ENCODE data around the gene OSGIN1.
"Not testable (repeated sequence)": the region's sequence is repeated elsewhere in the genome, so short reads cannot be mapped to it uniquely, and the experiment has no call there.

Gene OSGIN1

DNA sequence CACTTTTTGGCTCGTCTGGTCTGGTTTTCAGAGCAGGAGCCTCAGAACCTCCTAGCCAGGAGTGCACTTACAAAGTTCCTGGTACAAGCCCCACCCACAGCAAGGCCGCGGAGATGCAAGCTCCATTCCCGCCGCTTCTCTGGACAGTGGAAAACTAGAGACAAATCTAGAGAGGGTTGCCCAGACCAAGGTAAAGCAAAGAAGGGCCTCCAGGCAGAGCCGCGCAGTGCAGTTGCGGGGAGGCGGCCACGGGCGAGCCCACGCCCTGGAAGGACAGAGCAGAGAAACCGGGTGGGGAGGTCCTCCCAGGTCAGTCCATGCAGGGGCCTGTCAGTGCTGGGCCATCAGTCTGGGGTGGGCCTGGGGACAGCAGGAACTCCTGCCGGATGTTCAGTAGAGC, 11.0 kb upstream of the OSGIN1 start:
- no peak for DNase-seq

DNA sequence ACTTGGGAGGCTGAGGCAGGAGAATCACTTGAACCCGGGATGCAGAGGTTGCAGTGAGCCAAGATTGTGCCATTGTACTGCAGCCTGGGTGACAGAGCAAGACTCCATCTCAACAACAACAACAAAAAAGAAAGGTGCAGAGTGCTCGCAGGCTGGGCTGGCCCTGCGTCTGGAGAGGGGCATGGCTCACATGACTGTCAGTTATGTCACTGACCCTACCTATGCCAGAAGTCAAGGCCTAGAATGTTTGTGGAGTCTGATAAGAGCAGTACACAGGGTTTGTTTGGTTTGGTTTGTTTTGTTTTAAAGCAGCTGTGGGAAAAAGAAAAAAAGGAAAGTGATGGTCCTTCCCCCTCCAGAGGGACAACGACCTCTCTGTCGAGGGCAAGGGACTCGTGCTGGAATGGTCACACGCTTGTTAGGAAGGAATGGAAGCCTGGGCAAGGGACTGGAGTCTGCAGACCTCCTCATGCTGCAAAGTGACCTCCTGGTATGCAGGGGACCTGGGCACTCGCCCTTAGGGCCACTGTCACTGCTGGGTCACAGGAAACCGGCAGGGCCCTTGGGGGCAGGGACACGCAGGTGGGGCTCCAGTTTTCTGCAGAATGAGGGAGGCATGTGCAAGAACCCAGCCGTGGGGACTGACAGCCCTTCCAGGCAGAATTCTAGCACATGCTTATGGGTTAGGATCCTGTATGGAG, 10.1 kb upstream of the OSGIN1 start:
- DNase-seq: no peak

DNA sequence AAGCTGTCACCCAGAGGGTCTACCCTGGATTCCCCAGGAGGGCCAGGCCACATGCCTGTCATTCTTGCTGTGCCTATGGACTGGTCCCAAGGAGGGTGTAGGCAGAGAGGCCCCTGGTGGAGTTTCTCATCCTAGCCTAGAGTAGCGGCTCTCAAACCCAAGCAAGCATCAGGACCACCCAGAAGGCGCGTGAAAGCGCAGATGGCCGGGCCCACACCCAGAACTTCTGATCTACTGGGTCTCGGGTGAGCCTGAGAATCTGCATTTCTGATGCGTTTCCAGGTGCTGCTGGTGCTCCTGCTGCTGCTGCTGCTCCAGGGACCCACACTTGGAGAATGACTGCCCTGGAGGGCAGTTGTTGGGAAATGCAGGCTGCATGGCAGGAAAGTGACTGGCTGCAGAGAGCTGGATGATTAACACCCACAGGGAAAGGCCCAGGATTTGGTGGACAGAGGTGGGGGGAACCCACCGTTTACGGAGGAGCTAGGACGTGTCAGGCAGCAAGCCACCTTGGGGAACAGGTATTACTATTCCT, 9.5 kb upstream of the OSGIN1 start:
- DNase-seq: no peak

- DNase-seq: no peak
Observed at GRCh38 chr16:83945587-83945986, 7.5 kb upstream of the OSGIN1 start.

- no peak for DNase-seq
Observed at GRCh38 chr16:83946154-83946780, 6.8 kb upstream of the OSGIN1 start.

- DNase-seq: no peak
Observed at GRCh38 chr16:83946781-83947566, 6.1 kb upstream of the OSGIN1 start.

DNA sequence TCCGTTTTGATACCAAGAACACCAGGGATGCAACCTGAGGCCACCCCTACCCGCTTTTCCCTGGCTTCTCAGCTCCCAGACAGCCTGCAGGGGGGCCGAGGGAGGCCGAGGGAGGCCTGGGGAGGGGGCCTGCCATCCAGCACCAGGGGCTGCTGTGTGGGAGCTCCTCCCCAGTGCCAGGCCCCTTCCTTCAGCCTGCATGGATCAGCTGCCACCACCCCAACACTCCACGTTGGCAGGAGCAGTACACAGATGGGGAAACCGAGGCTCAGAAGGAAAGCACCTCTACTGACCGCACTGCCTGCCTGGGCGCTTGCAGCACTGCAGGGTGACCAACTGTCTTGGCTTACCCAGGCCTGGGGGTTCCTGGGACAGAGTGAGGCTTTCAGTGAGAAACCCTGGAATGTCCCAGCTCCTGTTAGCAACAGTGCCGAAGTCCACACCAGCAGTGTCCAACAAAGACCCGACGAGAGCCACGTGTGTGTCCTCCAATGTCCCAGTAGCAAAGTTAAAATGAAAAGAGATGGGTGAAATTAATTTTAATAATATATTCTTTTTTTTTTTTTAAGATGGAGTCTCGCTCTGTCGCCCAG, 5.3 kb upstream of the OSGIN1 start:
- no peak for DNase-seq

DNA sequence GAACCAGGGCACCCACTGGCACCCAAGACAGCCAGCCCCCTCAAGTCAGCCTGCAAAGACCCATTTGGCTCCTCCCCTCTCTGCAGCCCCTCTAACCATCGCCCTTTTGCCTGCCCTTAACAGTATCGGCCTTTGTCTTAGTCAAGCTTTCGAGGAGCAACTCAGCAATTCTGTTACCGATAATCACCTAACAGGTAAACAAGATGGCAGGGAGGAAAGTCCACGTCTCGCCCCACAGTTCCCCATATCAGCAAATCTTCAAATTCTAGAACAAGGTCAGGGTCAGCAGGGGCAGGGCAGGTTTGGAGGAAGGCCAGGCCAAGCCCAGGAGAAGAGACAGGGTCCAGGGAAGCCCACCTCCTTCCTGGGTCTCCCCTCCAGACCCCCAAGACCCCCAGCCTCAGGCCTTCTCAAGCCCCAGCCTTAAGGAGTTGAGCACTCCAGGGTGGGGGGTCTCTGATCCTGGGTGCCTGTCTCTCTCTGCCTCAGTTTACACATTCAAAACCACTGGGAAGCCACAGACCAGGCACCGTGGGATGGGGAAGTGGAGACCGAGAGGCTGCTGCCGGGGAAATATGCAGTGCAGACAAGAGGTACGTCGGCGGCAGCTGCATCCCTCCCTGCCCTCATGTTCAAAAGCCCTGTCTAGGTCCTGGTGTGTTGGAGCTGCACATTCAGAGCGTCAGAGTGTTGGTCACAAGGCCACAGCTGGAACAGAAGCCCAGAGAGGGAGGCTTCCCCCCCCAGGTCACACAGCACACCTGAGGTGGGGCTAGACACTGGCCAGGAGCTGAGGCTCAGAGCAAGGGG, 3.9 kb upstream of the OSGIN1 start:
- DNase-seq: no peak

DNA sequence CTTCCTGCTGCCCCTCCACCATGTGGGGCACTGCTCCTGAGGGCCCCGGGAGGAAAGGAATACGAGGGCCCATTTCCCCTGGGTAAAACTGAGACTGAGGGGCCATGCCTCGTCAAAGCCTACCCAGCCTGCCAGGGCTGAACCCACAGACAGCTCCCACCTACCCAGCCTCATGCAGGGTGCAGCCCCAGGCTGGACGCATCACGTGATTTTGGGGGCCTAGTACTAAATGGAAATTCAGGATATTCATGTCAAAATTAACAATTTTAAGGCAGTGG, 3.4 kb upstream of the OSGIN1 start:
- DNase-seq: no peak

DNA sequence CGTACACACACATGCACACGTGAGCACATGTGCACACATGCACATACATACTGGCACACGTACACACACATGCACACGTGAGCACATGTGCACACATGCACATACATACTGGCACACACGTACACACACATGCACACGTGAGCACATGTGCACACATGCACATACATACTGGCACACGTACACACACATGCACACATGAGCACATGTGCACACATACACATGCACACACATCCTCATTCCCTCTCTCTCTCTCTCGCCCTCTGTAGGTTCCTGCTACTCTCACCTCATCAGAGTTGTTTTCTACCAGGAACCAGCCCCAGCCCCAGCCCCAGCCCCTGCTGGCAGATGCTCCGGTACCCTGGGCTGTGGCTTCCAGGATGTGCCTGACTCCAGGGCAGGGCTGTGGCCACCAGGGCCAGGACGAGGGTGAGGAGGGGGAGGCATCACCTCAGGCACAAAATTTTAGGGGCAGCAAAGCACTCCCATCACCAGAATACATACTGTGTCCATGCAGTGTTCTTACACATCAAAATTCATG, 2.1 kb upstream of the OSGIN1 start:
- not testable (repeated sequence) for DNase-seq

DNA sequence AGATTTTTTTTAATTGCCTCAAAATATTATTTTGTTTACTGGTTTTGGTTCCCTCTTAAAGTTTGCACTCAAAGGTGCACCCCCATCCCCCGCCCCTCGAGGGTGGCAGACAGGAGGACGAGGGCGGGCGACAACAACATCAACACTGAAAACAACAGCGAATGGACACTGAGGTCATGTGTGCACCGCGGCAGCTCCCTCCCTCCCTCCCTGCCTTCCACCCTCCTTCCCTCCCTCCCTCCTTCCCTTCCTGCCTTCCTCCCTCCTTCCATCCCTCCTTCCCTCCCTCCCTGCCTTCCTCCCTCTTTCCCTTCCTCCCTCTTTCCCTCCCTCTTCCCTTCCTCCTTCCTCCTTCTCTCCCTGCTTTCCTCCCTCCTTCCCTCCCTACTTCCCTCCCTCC, 1.5 kb upstream of the OSGIN1 start:
- DNase-seq: no peak

GRCh38 chr16:83952587-83952939, 477 bp upstream of the OSGIN1 start:
- no peak for DNase-seq

DNA sequence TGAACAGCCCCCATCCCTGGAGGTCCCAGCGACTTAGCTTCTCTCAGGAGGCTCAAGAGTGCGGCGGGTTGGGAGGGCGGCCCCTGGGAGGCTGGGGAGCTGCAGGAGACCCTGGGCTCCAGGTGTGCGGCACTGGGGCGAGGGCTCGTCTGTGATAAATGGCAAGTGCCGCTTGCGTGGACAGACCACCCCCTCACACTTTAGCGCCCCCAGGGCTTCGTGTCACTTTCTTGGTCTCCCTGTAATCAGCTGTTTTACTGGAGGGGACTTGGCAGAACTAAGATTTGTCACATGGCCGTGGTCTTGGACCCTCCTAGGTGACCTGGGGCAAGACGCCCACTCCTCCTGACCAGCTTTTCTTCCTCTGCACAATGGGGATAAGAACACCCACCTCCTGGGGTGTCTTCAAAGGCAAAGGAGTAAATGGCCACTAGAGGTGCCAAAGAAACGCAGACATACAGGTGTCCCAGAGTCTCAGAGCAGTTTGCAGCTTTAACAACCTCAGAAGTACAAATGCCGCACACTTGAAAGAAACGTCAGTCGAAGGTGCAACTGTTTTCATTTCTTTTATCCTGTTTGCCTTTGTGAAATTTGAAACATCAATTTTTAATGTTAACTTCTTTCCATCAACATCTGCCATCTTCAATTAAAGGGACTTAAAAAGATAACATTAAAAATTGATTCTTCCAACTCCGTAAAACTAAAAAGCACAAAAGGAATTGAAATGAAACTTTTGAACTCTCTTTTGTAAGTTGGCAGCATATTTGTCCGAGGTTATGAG, 946 bp downstream of the OSGIN1 start:
- DNase-seq: peak; percentile 24

DNA sequence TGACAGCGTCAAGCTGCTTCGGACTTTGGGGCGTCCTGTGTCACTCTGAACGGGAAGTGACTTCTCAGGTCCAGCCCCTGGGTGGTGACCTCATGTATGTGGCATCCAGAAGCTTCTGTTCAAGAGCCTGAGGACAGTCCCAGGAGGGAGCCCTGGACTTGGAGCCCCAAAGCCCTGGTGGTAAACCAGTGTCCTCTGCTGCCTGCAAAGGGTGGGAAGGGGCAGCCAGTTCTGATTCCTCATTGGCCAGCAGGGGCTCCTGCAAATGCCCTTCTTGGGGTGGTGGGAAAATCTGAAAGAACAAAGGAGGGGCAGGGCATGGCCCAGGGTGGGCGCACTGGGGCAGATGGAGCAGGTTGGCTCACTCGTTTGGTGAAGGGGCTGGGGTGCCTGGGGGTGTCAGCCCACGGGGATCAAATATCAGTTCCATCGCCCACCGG, 1.6 kb downstream of the OSGIN1 start:
- DNase-seq: no peak

- DNase-seq: no peak
Observed at GRCh38 chr16:83955218-83956130, 2.4 kb downstream of the OSGIN1 start.

- peak; percentile 58 for DNase-seq
Observed at GRCh38 chr16:83956336-83957289, 3.6 kb downstream of the OSGIN1 start.

DNA sequence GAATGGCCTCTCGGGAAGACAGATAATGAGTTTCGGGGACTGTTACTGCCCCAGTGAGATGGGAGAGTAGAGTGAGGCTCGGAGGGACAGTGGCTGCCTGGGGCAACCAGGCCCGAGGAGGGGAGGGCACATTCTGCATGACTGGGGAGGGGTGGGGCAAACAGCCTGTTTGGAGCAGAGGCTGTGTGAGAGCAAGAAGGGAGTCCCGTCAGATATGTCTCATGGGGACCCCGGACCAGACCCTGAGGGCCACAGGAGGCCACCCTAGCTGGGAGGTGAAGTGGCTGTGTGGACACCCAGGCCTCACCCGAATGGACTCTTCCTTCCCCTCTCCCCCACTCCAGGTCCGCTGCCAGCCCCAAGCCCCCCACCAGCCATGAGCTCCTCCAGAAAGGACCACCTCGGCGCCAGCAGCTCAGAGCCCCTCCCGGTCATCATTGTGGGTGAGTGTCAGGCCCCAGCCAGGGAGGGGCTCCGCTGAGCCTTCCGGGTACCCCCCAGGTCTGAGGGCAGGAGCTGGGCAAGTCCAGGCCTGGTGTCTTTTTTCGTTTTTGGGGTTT, 4.3 kb downstream of the OSGIN1 start:
- DNase-seq: no peak

DNA sequence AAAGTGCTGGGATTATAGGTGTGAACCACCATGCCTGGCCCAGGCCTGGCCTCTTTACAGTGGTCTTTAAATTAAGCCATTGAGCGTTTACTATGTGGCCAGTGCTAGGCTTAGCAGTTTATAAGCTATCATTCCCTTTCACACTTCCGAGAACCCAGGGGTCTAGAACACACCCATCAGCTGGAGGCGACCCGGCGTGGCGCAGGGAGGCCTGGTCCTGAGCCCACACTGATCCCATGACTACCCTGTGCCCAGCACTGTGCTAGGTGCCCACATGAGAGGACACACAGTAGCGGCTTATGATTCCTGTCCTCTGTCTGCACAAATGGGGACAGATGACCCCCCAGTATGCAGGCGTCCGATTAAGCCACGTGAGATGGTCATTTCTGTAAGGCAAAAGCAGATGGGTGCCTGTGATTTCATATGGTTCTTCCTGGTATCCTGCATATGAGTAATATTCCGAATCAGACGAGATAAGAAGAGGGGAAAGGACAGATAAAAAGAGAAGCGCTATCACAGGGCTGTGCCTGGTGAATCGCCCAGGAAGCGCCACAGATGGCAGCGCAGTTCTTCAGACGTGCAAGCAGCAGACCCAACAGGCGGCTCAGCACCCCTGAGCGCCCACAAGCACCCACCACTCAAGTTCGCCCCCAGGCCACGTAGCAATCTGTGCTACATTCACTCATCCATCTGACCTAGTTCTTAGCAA, 5.3 kb downstream of the OSGIN1 start:
- DNase-seq: no peak

Measured in NCI-H146 (cell line).